CD14-positive monocyte (primary cell): ENCODE data around the gene PCNA. TPM values are rescaled to one million over a fixed set of nuclear protein-coding genes. Genes with fewer than 3 reads are reported as not detected.

ENCODE experiments used
- DNase-seq, 3 donors: peaks; one replicate each; pipeline ENCODE4 v3.0.0-alpha.2; 2011 to 2022
- H2AFZ ChIP-seq: 2 replicates; pipeline ENCODE4 v1.6.0; 2012; ENCODE audit warnings: mild to moderate bottlenecking, low read depth, low read length, inconsistent platforms; ENCODE audit not compliant: insufficient read depth, poor library complexity, severe bottlenecking
- H3K27ac ChIP-seq, 2 donors: 1 replicate in 1 of 2; 2 replicates in 1 of 2; pipeline ENCODE4 v1.5.1; 2012 to 2013; ENCODE audit warnings: low read length in 2 of 2, control low read depth in 1 of 2, inconsistent platforms in 1 of 2, low read depth in 1 of 2, mild to moderate bottlenecking in 1 of 2
- H3K27me3 ChIP-seq, 2 donors: one replicate each; pipeline versions ENCODE4 v1.6.0 to v1.6.1; 2011 to 2013; ENCODE audit warnings: low read length in 2 of 2; ENCODE audit not compliant: control insufficient read depth in 2 of 2, insufficient read depth in 2 of 2
- H3K36me3 ChIP-seq, 2 donors: replicated peaks in 1 of 2; 1 replicate in 1 of 2; 2 replicates in 1 of 2; pipeline versions ENCODE4 v1.5.1 to v1.6.1; 2012 to 2013; ENCODE audit warnings: low read length in 2 of 2, control low read depth in 1 of 2, inconsistent platforms in 1 of 2, mild to moderate bottlenecking in 1 of 2; ENCODE audit not compliant: insufficient read depth in 2 of 2, control insufficient read depth in 1 of 2
- H3K4me1 ChIP-seq, 2 donors: 1 replicate in 1 of 2; 2 replicates in 1 of 2; pipeline versions ENCODE4 v1.5.1 to v1.6.1; 2012 to 2013; ENCODE audit warnings: low read length in 2 of 2, control low read depth in 1 of 2, inconsistent platforms in 1 of 2, mild to moderate bottlenecking in 1 of 2, moderate library complexity in 1 of 2; ENCODE audit not compliant: insufficient read depth in 2 of 2, control insufficient read depth in 1 of 2
- H3K4me2 ChIP-seq: replicated peaks from 2 replicates; pipeline ENCODE3; 2012; ENCODE audit warnings: low read length, moderate library complexity, mild to moderate bottlenecking; ENCODE audit not compliant: poor library complexity, severe bottlenecking; ENCODE audit errors: extremely low read depth
- H3K4me3 ChIP-seq, 3 experiments: fragments of 200-600 bp in 1 of 3; sonication (generic) in 1 of 3; replicated peaks in 1 of 3; 1 replicate in 2 of 3; 2 replicates in 1 of 3; pipeline ENCODE4 v1.5.1; 2011 to 2013; ENCODE audit warnings: low read length in 3 of 3, mild to moderate bottlenecking in 3 of 3, control low read depth in 2 of 3, low read depth in 2 of 3, inconsistent platforms in 1 of 3, moderate library complexity in 1 of 3
- H3K79me2 ChIP-seq: 2 replicates; pipeline ENCODE4 v1.6.0; 2012; ENCODE audit warnings: mild to moderate bottlenecking, control low read depth, inconsistent platforms, low read length, moderate library complexity; ENCODE audit not compliant: insufficient read depth
- H3K9ac ChIP-seq: 2 replicates; pipeline ENCODE4 v1.6.0; 2017; ENCODE audit warnings: low read length, mild to moderate bottlenecking; ENCODE audit not compliant: insufficient read depth, poor library complexity, severe bottlenecking
- H3K9me3 ChIP-seq, 2 donors: replicated peaks in 1 of 2; 1 replicate in 1 of 2; 2 replicates in 1 of 2; pipeline versions ENCODE4 v1.5.1 to v1.6.1; 2012 to 2013; ENCODE audit warnings: low read length in 2 of 2, control low read depth in 1 of 2; ENCODE audit not compliant: control insufficient read depth in 1 of 2, insufficient read depth in 1 of 2
- H4K20me1 ChIP-seq: 2 replicates; pipeline ENCODE4 v1.6.0; 2012; ENCODE audit warnings: mild to moderate bottlenecking, low read length, control low read depth, moderate library complexity; ENCODE audit not compliant: insufficient read depth
- H3K27ac Mint-ChIP-seq, 7 donors: one replicate each; pipeline ENCODE4 v1.8.0; 2020; ENCODE audit warnings: mild to moderate bottlenecking in 7 of 7, mixed read lengths in 7 of 7, moderate library complexity in 6 of 7, inconsistent platforms in 2 of 7
- H3K27me3 Mint-ChIP-seq, 3 donors: one replicate each; pipeline ENCODE4 v1.8.0; 2021 to 2022; ENCODE audit warnings: low read depth in 3 of 3, mild to moderate bottlenecking in 3 of 3, mixed read lengths in 3 of 3, moderate library complexity in 3 of 3, inconsistent platforms in 1 of 3
- H3K36me3 Mint-ChIP-seq, 2 donors: one replicate each; pipeline ENCODE4 v1.8.0; 2020; ENCODE audit warnings: mixed read lengths in 2 of 2, inconsistent platforms in 1 of 2, mild to moderate bottlenecking in 1 of 2
- H3K4me1 Mint-ChIP-seq: one replicate; pipeline ENCODE4 v1.8.0; 2020; ENCODE audit warnings: mild to moderate bottlenecking, mixed read lengths
- H3K4me3 Mint-ChIP-seq, 2 donors: one replicate each; pipeline ENCODE4 v1.8.0; 2020; ENCODE audit warnings: mild to moderate bottlenecking in 2 of 2, mixed read lengths in 2 of 2, moderate library complexity in 1 of 2
- H3K9me3 Mint-ChIP-seq, 7 donors: one replicate each; pipeline ENCODE4 v1.8.0; 2020 to 2022; ENCODE audit warnings: mixed read lengths in 7 of 7, mild to moderate bottlenecking in 6 of 7, moderate library complexity in 6 of 7, inconsistent platforms in 2 of 7
- WGBS: methylation state at CpG from one replicate; pipeline ENCODE4 v1.1.5; 2013; ENCODE audit warnings: missing lambda C conversion rate; ENCODE audit not compliant: insufficient coverage; 5-methylcytosine and 5-hydroxymethylcytosine counted together
- intact Hi-C, 2 donors: fragments of 100-400 bp; cut with micrococcal nuclease; formaldehyde crosslinking; loops; one replicate each; pipeline versions ENCODE4 v1.15.0 to v1.15.1; 2023
- polyA minus RNA-seq: library from RNA; depleted of rRNA, polyadenylated mRNA; stranded (reverse); fragments of >200 nt; gene quantifications from 2 replicates; pipeline ENCODE4 v1.2.3, GENCODE V29; 2012
- polyA plus RNA-seq, 3 donors: library from polyadenylated mRNA; depleted of rRNA in 1 of 3; unstranded in 2 of 3; stranded (reverse) in 1 of 3; fragments of 300-500 nt in 2 of 3; fragments of >200 nt in 1 of 3; fragmentation: Illumina TruSeq in 2 of 3; gene quantifications; 1 replicate in 2 of 3; 2 replicates in 1 of 3; pipeline ENCODE4 v1.2.3, GENCODE V29; 2012 to 2021
- total RNA-seq, 12 experiments: library from RNA in 1 of 12; stranded (reverse) in 1 of 12; fragments of 120-200 nt in 1 of 12; gene quantifications; one replicate each; pipeline ENCODE4 v1.2.4 and lab custom pipeline; 2013 to 2026; ENCODE audit warnings: mixed read lengths in 6 of 12, inconsistent platforms in 1 of 12
- TF ChIP-seq, protein P1 (sequence below): fragments of 200-600 bp; IDR thresholded peaks from one replicate; pipeline ENCODE4 v1.8.0; 2022; ENCODE audit warnings: antibody characterized with exemption, mild to moderate bottlenecking

Gene PCNA
- 30.9 TPM for total RNA-seq (2013)
- 10 to 100 TPM; 27.9 to 35.0 (median 30.8) TPM for polyA plus RNA-seq
- polyA minus RNA-seq, result 13.3 and 21.4 TPM in 2 replicates
- total RNA-seq (lab: John Stamatoyannopoulos, UW), result 20.2 to 145 (median 31.6) reads per million in 11 experiments

DNA sequence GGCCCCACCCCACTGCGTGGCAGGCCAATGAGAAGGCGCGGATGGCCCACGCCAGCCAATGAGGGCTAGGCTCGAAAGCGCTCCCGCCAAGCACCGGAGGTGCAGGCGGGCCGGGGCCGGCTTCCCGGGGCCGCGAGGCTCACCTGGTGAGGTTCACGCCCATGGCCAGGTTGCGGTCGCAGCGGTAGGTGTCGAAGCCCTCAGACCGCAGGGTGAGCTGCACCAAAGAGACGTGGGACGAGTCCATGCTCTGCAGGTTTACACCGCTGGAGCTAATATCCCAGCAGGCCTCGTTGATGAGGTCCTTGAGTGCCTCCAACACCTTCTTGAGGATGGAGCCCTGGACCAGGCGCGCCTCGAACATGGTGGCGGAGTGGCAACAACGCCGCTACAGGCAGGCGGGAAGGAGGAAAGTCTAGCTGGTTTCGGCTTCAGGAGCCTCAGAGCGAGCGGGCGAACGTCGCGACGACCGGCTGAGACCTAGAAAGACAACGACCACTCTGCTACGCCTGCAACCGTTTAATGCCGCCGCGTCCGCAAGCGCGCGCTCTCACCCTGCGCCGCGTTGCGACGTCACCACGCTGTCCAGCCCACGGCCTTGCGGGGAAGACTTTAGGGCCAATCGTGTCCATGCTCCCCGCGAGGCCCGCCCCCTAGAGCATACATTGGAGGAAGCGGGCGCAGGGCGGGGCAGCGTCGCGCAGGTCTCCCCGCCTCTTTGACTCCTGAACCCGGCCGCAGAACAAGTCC, at the start of gene PCNA:
TSS of gene PCNA (minus strand) at position 524 of the 750 bp plus-strand sequence. CDS start at position 364, 160 bp downstream.
- no peaks in the 10 kb centered on the region for H3K9me3 Mint-ChIP-seq
- Histone ChIP-seq H3K9ac (peak within 1 kb of the TSS; percentile 64), H3K36me3 (peaks cover 13 to 31% of the 10 kb centered on the region in 2 donors), H3K4me3 (peak within 1 kb of the TSS; percentile 75 to 99 (median 97)), H3K4me2 (peak within 1 kb of the TSS; percentile 98), H3K4me1 (peaks cover 18 to 33% of the 10 kb centered on the region in 2 donors), H3K79me2 (peaks cover 51% of the 10 kb centered on the region), H3K9me3 (no peaks in the 10 kb centered on the region), H3K27me3 (no peaks in the 10 kb centered on the region), H4K20me1 (peaks cover 13% of the 10 kb centered on the region), H2AFZ (peak within 1 kb of the TSS; percentile 98), H3K27ac (peak within 1 kb of the TSS; percentile 83 to 88)
- H3K27ac Mint-ChIP-seq, result peak within 1 kb of the TSS; percentile 88 to 96 (median 94)
- TF ChIP-seq, protein P1, sequence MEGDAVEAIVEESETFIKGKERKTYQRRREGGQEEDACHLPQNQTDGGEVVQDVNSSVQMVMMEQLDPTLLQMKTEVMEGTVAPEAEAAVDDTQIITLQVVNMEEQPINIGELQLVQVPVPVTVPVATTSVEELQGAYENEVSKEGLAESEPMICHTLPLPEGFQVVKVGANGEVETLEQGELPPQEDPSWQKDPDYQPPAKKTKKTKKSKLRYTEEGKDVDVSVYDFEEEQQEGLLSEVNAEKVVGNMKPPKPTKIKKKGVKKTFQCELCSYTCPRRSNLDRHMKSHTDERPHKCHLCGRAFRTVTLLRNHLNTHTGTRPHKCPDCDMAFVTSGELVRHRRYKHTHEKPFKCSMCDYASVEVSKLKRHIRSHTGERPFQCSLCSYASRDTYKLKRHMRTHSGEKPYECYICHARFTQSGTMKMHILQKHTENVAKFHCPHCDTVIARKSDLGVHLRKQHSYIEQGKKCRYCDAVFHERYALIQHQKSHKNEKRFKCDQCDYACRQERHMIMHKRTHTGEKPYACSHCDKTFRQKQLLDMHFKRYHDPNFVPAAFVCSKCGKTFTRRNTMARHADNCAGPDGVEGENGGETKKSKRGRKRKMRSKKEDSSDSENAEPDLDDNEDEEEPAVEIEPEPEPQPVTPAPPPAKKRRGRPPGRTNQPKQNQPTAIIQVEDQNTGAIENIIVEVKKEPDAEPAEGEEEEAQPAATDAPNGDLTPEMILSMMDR, result no peak
- intact Hi-C loops, result loop anchor here in 1 of 2 donors (1.0 kb wide), 1 partner anchor 9 kb away; no protein-coding TSS in a partner anchor
- under 1% methylated on average over 71 of the region's 71 CpGs for WGBS
- H3K27me3 Mint-ChIP-seq, result no peaks in the 10 kb centered on the region
- H3K4me3 Mint-ChIP-seq, result peak within 1 kb of the TSS; percentile 93 to 95
- peak; percentile 92 to 94 (median 93) for DNase-seq
- H3K36me3 Mint-ChIP-seq, result peaks cover 14 to 20% of the 10 kb centered on the region in 2 donors
- H3K4me1 Mint-ChIP-seq, result peaks cover 34% of the 10 kb centered on the region

DNA sequence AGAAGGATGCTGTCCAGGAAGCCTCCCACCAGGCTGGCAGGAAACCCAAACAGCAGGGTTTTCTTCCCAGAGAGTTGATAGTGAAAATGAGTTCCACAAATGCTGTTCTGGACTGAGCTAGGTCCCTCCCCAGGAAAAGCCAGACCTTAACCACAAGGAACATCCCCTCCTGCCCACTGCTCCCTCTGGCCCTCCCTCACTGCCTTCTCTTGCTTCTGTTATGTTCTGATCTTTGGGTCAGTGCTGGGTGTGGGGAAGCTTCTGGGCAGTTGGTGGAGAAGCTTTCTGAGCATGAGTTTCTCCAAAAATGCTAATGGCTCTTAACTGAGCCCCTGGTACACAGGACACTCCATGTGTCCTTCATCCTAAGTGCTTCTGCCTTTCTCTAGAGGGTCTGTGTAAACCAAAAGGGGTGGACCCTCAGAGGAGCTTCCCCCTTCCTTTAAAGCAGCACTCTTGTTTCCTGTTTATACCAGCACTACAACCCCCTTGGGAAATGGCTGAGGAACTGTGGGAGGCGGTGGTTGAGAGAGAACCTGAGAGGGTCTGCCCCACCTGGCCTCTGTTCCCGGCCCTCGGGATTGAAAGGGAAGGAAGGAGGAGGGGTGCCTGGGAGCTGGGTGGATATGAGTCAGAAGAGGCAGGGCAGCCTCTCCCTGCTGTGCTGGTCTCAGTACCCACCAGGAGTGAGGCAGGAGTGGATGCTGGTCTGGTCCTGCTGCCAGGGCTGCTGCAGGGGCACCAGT, 49.1 kb upstream of the PCNA start:
- Histone ChIP-seq H3K27me3 (no peaks in the 10 kb centered on the region), H3K79me2 (peaks cover 86% of the 10 kb centered on the region), H3K4me1 (peaks cover 38 to 52% of the 10 kb centered on the region in 2 donors), H3K9ac (peak overlapping the region; percentile 16), H3K4me2 (peak overlapping the region; percentile 50), H3K27ac (peak overlapping the region; percentile 59 to 72), H3K36me3 (peaks cover 5 to 16% of the 10 kb centered on the region in 2 donors), H3K9me3 (no peaks in the 10 kb centered on the region), H3K4me3 (peak overlapping the region in 1 of 3 experiments; percentile 36), H4K20me1 (peaks cover 71% of the 10 kb centered on the region), H2AFZ (peak overlapping the region; percentile 2)
- peak overlapping the region; percentile 34 to 77 for H3K4me3 Mint-ChIP-seq
- H3K27ac Mint-ChIP-seq, result peak overlapping the region; percentile 76 to 92 (median 90)
- intact Hi-C loops, result no loop called here
- no peaks in the 10 kb centered on the region for H3K27me3 Mint-ChIP-seq
- peak in 1 of 3 donors; percentile 23 for DNase-seq
- H3K36me3 Mint-ChIP-seq, result peaks cover 19 to 31% of the 10 kb centered on the region in 2 donors
- 0% methylated on average over 3 of the region's 3 CpGs for WGBS
- H3K4me1 Mint-ChIP-seq, result peaks cover 65% of the 10 kb centered on the region
- TF ChIP-seq, protein P1, result no peak
- H3K9me3 Mint-ChIP-seq, result peaks cover 0 to 2% (median 0%) of the 10 kb centered on the region in 7 donors
